ENCODE results near the gene CDH26.

CDH26 gene

GRCh38 chr20:59931511-59932312, 26.5 kb upstream of the CDH26 start:
- no peak for TF ChIP-seq CTCF (IDR thresholded peaks at IDR 0.05)

GRCh38 chr20:59932616-59933295, 25.5 kb upstream of the CDH26 start:
- TF ChIP-seq CTCF (IDR thresholded peaks at IDR 0.05): no peak

GRCh38 chr20:59933296-59933848, 24.9 kb upstream of the CDH26 start, which contains the start of gene SYCP2:
Gene SYCP2, minus strand, starts transcription at chr20:59933637. Its CDS starts 11,224 bp downstream, at chr20:59922413.
- TF ChIP-seq CTCF (IDR thresholded peaks at IDR 0.05): no peak

- TF ChIP-seq CTCF (IDR thresholded peaks at IDR 0.05): peak; percentile 68
These were observed 24.2 kb upstream of the CDH26 start for GRCh38 chr20:59933849-59934585.

- TF ChIP-seq CTCF (IDR thresholded peaks at IDR 0.05): no peak
These were observed 22.6 kb upstream of the CDH26 start for GRCh38 chr20:59935457-59936185.

GRCh38 chr20:59936409-59936808, 21.8 kb upstream of the CDH26 start:
- no peak for TF ChIP-seq CTCF (IDR thresholded peaks at IDR 0.05)

- TF ChIP-seq CTCF (IDR thresholded peaks at IDR 0.05): no peak
These were observed 21.1 kb upstream of the CDH26 start for GRCh38 chr20:59937150-59937549.
